Activated CD4-positive, alpha-beta T cell treated with anti-CD3 and anti-CD28 coated beads, Interleukin-2, amount 10 ng/mL, durations not matched to agents 24 days and 14 days (primary cell): ENCODE results near the gene FAHD2B. TPM values are rescaled to one million over a fixed set of nuclear protein-coding genes. Genes with fewer than 3 reads are reported as not detected.
"Not testable (repeated sequence)": the region's sequence is repeated elsewhere in the genome, so short reads cannot be mapped to it uniquely, and the experiment has no call there.

Experiments
- DNase-seq: peaks from one replicate; pipeline ENCODE4 v3.0.0; 2022
- H3K27ac Mint-ChIP-seq: one replicate; pipeline ENCODE4 v1.8.0; 2022; ENCODE audit warnings: mild to moderate bottlenecking, mixed read lengths
- H3K27me3 Mint-ChIP-seq: one replicate; pipeline ENCODE4 v1.8.0; 2022; ENCODE audit warnings: mixed read lengths
- H3K36me3 Mint-ChIP-seq: one replicate; pipeline ENCODE4 v1.8.0; 2022; ENCODE audit warnings: low read depth, mild to moderate bottlenecking, mixed read lengths
- H3K4me1 Mint-ChIP-seq: one replicate; pipeline ENCODE4 v1.8.0; 2021; ENCODE audit warnings: mixed read lengths
- H3K4me3 Mint-ChIP-seq: one replicate; pipeline ENCODE4 v1.8.0; 2022; ENCODE audit warnings: mild to moderate bottlenecking, moderate library complexity, mixed read lengths
- H3K9me3 Mint-ChIP-seq: one replicate; pipeline ENCODE4 v1.8.0; 2021; ENCODE audit warnings: mixed read lengths
- intact Hi-C: fragments of 100-400 bp; cut with micrococcal nuclease; formaldehyde crosslinking; loops from one replicate; pipeline ENCODE4 v1.15.1; 2023
- total RNA-seq: library from RNA; stranded (reverse); gene quantifications from 2 replicates; pipeline ENCODE4 v1.2.3, GENCODE V29; 2022

FAHD2B gene
- total RNA-seq, 1 donor from 2014 or later = 22.3 TPM

DNA sequence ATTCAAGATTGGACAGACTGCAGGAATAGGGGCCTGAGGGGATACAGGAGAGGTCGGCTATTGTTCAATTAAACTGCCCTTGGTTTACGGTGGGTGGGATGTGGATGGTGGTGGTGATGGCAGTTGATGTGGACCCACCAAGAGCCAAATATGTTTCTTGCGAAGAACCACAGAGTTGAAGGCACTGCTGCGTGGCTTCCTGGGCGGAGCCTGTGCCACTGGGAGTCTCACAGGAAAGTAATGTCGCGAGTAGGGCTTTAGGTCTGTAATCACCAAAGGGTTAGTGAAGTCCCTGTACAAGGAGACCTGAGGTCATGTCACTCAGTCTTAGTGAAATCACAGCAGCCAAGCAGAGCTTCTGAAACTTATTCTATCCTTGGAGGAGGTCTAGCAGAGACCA is 46.2 kb downstream of the FAHD2B start:
- intact Hi-C loops, H3K36me3 Mint-ChIP-seq, H3K27ac Mint-ChIP-seq, H3K4me3 Mint-ChIP-seq, H3K9me3 Mint-ChIP-seq, H3K4me1 Mint-ChIP-seq: not testable (repeated sequence)
- peak; percentile 44 for DNase-seq
- H3K27me3 Mint-ChIP-seq = peaks cover 18% of the 10 kb centered on the region

DNA sequence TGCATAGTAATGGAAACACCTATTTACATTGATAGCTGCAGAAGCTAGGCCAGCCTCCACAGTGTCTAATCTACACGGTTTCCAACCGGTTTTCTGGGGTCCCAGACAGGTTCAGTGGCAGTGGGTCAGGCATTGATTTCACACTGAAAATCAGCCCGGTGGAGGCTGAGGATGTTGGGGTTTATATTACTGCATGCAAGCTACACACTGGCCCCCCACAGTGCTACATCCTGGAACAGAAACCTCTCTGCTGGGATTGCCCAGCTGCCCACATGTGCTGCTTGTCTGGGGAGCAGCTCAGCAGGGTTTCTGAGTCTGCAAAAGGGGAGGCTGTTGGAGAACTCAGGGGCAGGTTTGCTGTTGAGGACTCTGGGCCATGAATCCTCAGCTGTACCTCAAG is 48.0 kb downstream of the FAHD2B start:
- peaks cover 25% of the 10 kb centered on the region for H3K27me3 Mint-ChIP-seq
- H3K4me1 Mint-ChIP-seq, H3K36me3 Mint-ChIP-seq, intact Hi-C loops, H3K9me3 Mint-ChIP-seq, H3K4me3 Mint-ChIP-seq, H3K27ac Mint-ChIP-seq: not testable (repeated sequence)
- peak; percentile 48 for DNase-seq

- H3K4me1 Mint-ChIP-seq, H3K27ac Mint-ChIP-seq, H3K4me3 Mint-ChIP-seq, H3K36me3 Mint-ChIP-seq, intact Hi-C loops, H3K9me3 Mint-ChIP-seq: not testable (repeated sequence)
- DNase-seq = peak; percentile 48
- H3K27me3 Mint-ChIP-seq = peaks cover 26% of the 10 kb centered on the region
Observed at GRCh38 chr2:97045895-97046499, 48.7 kb downstream of the FAHD2B start.

Other genes with a start within 250 kb of the FAHD2B start
- 37.0 and 44.0 TPM in 2 replicates for gene ANKRD39, start 236.9 kb downstream of the FAHD2B start, total RNA-seq
- 23.8 and 26.1 TPM in 2 replicates for gene SEMA4C, start 224.8 kb downstream of the FAHD2B start, total RNA-seq
- not detected in 2 replicates for gene FAM178B, start 108.3 kb downstream of the FAHD2B start, total RNA-seq
- gene ANKRD36, start 18.3 kb upstream of the FAHD2B start, total RNA-seq = 41.2 and 45.1 TPM in 2 replicates